ENCODE measurements around the gene TRIM2.

- peak; percentile 20; the same call in 1 of the 2 replicates for TF ChIP-seq TCF12 (IDR thresholded peaks at IDR 0.05)
- TF ChIP-seq CTCF (IDR thresholded peaks at IDR 0.05): no peak
- TF ChIP-seq REST (IDR thresholded peaks at IDR 0.05; ENCODE audit: low read depth, low read length): no peak
- TF ChIP-seq EP300 (IDR thresholded peaks at IDR 0.05; ENCODE audit: borderline replicate concordance in 1 of 2, low read depth in 1 of 2, low read length in 1 of 2): no peak
- TF ChIP-seq USF1 (IDR thresholded peaks at IDR 0.05; ENCODE audit: borderline replicate concordance, low read depth): no peak
- TF ChIP-seq EZH2phosphoT487 (IDR thresholded peaks at IDR 0.05; ENCODE audit: borderline replicate concordance, low read depth): no peak
- no peak for TF ChIP-seq RAD21 (IDR thresholded peaks at IDR 0.05; ENCODE audit: low read length)
Measured at GRCh38 chr4:153341575-153342090, 137.4 kb downstream of the TRIM2 start.
